Cardiac fibroblast (primary cell): ENCODE data around the gene FANCC.

Experiments used
- DNase-seq, 2 donors: peaks; one replicate each; pipeline versions ENCODE4 v3.0.0 to v3.0.0-alpha.2; 2010; ENCODE audit warnings: low read depth in 2 of 2
- H3K4me3 ChIP-seq, 2 donors: replicated peaks in 1 of 2; 1 replicate in 1 of 2; 2 replicates in 1 of 2; pipeline ENCODE4 v1.5.1; 2011; ENCODE audit warnings: low read depth in 2 of 2, low read length in 2 of 2, mild to moderate bottlenecking in 2 of 2, moderate library complexity in 1 of 2
- CTCF ChIP-seq: IDR thresholded peaks from one replicate; pipeline ENCODE4 v1.5.1; 2011; ENCODE audit warnings: low read depth, mild to moderate bottlenecking, low read length, inconsistent platforms

Gene FANCC

GRCh38 chr9:95189251-95190098, 128.0 kb downstream of the FANCC start:
- H3K4me3 ChIP-seq = peak overlapping the region; percentile 5 to 13
- DNase-seq = peak; percentile 86 to 88
- TF ChIP-seq CTCF = no peak

GRCh38 chr9:95188459-95188858, 129.1 kb downstream of the FANCC start:
- H3K4me3 ChIP-seq = no peak overlapping the region
- DNase-seq = peak; percentile 56 to 77
- TF ChIP-seq CTCF = no peak

- no peak overlapping the region for H3K4me3 ChIP-seq
- TF ChIP-seq CTCF = no peak
- no peak for DNase-seq
Measured at GRCh38 chr9:95185956-95186355, 131.6 kb downstream of the FANCC start.

- TF ChIP-seq CTCF = peak; percentile 1
- DNase-seq = no peak
- no peak overlapping the region for H3K4me3 ChIP-seq
Measured at GRCh38 chr9:95182854-95183563, 134.5 kb downstream of the FANCC start.

- no peak overlapping the region for H3K4me3 ChIP-seq
- DNase-seq = no peak
- no peak for TF ChIP-seq CTCF
Measured at GRCh38 chr9:95181835-95182234, 135.7 kb downstream of the FANCC start.

GRCh38 chr9:95181226-95181818, 136.2 kb downstream of the FANCC start:
- H3K4me3 ChIP-seq = no peak overlapping the region
- DNase-seq = peak; percentile 22 to 36
- TF ChIP-seq CTCF = peak; percentile 46
